Gastrocnemius medialis (tissue), 4 donors: Measurements from ENCODE around the gene TP53AIP1. TPM values are rescaled to one million over a fixed set of nuclear protein-coding genes. Genes with fewer than 3 reads are reported as not detected.

Source experiments
- ATAC-seq, 2 donors: fragments of 150-250 bp; one replicate each; pipeline ENCODE4 v1.9.1; 2016
- DNase-seq, 2 donors: peaks; one replicate each; pipeline ENCODE4 v3.0.0-alpha.2; 2019
- H3K27ac ChIP-seq, 4 donors: fragments of 200-600 bp; sonication (generic); 1 replicate in 1 of 4; 2 replicates in 3 of 4; pipeline ENCODE4 v1.5.1; 2016 to 2018; ENCODE audit warnings: mild to moderate bottlenecking in 2 of 4, moderate library complexity in 1 of 4
- H3K27me3 ChIP-seq, 3 donors: fragments of 200-600 bp; sonication (generic) in 2 of 3; 1 replicate in 1 of 3; 2 replicates in 2 of 3; pipeline versions ENCODE4 v1.5.1 to v1.6.0; 2016 to 2019; ENCODE audit warnings: mild to moderate bottlenecking in 1 of 3, moderate library complexity in 1 of 3
- H3K36me3 ChIP-seq, 2 donors: fragments of 200-600 bp; sonication (generic) in 1 of 2; one replicate each; pipeline ENCODE4 v1.5.1; 2017 to 2018
- H3K4me1 ChIP-seq, 2 donors: fragments of 200-600 bp; sonication (generic) in 1 of 2; one replicate each; pipeline ENCODE4 v1.5.1; 2016 to 2017; ENCODE audit warnings: mild to moderate bottlenecking in 2 of 2
- H3K4me3 ChIP-seq, 4 donors: fragments of 200-600 bp; sonication (generic) in 3 of 4; 1 replicate in 1 of 4; 2 replicates in 3 of 4; pipeline ENCODE4 v1.5.1; 2016 to 2019; ENCODE audit warnings: mild to moderate bottlenecking in 2 of 4
- H3K9me3 ChIP-seq, 3 donors: fragments of 200-600 bp; sonication (generic) in 2 of 3; 1 replicate in 1 of 3; 2 replicates in 2 of 3; pipeline ENCODE4 v1.5.1; 2016 to 2019
- CTCF ChIP-seq, 5 experiments: fragments of 450-650 bp in 3 of 5; fragments of 200-600 bp in 2 of 5; sonication (generic) in 2 of 5; IDR thresholded peaks in 4 of 5; conservative IDR thresholded peaks in 1 of 5; 1 replicate in 4 of 5; 2 replicates in 1 of 5; pipeline ENCODE4 v1.5.1; 2016 to 2019; ENCODE audit warnings: antibody characterized with exemption in 5 of 5, mild to moderate bottlenecking in 3 of 5, moderate library complexity in 3 of 5
- POLR2A ChIP-seq, 2 donors: fragments of 450-650 bp; IDR thresholded peaks; one replicate each; pipeline ENCODE4 v1.6.1; 2017; ENCODE audit warnings: antibody characterized with exemption in 2 of 2, mild to moderate bottlenecking in 2 of 2, moderate library complexity in 2 of 2
- in situ Hi-C, 4 donors: fragments of 200-750 bp; cut with MboI; loops; one replicate each; pipeline versions ENCODE4 v1.15.0 to v1.8.0; 2017; ENCODE audit warnings: low sequenced_read_pairs in 4 of 4
- intact Hi-C: fragments of 100-400 bp; cut with DNase I; formaldehyde crosslinking; loops from one replicate; pipeline ENCODE4 v1.15.1; 2023; ENCODE audit warnings: low total_unique reads
- total RNA-seq, 4 donors: library from RNA; depleted of rRNA; stranded (reverse); fragments of >200 nt; gene quantifications; one replicate each; pipeline versions ENCODE4 v1.1.0 to v1.2.3, GENCODE V29; 2016

TP53AIP1 gene
- total RNA-seq, 4 donors from 2014 or later = not detected

- in situ Hi-C loops = loop anchor here in 1 of 4 donors (25.0 kb wide), 1 partner anchor 102 kb away; no protein-coding TSS in a partner anchor
- intact Hi-C loops = no loop called here
- Histone ChIP-seq H3K4me1 (peaks cover 1 to 10% of the 10 kb centered on the region in 2 donors), H3K4me3 (no peak overlapping the region), H3K9me3 (no peaks in the 10 kb centered on the region), H3K27ac (no peak overlapping the region), H3K36me3 (no peaks in the 10 kb centered on the region), H3K27me3 (peaks cover 23 to 29% (median 23%) of the 10 kb centered on the region in 3 donors)
- no peak for ATAC-seq
- DNase-seq = no peak
- no peak for TF ChIP-seq CTCF (IDR thresholded peaks at IDR 0.05 in 4 of 5, conservative IDR thresholded peaks at IDR 0.05 in 1 of 5)
- TF ChIP-seq POLR2A (IDR thresholded peaks at IDR 0.05) = no peak
Observed at GRCh38 chr11:128910576-128910975, 32.1 kb downstream of the TP53AIP1 start.

GRCh38 chr11:128909438-128910125 lies 33.1 kb downstream of the TP53AIP1 start:
- Histone ChIP-seq H3K4me3 (no peak overlapping the region), H3K27ac (no peak overlapping the region), H3K4me1 (peaks cover 7 to 10% of the 10 kb centered on the region in 2 donors), H3K27me3 (peaks cover 23 to 39% (median 32%) of the 10 kb centered on the region in 3 donors), H3K36me3 (no peaks in the 10 kb centered on the region), H3K9me3 (no peaks in the 10 kb centered on the region)
- DNase-seq (no peak), ATAC-seq (no peak)
- TF ChIP-seq POLR2A (IDR thresholded peaks at IDR 0.05) (no peak), CTCF (IDR thresholded peaks at IDR 0.05 in 4 of 5, conservative IDR thresholded peaks at IDR 0.05 in 1 of 5) (no peak)
- intact Hi-C loops = no loop called here
- in situ Hi-C loops = loop anchor here in 1 of 4 donors (25.0 kb wide), 1 partner anchor 103 kb away; no protein-coding TSS in a partner anchor

- Histone ChIP-seq H3K4me1 (peaks cover 7 to 10% of the 10 kb centered on the region in 2 donors), H3K4me3 (no peak overlapping the region)
Observed at GRCh38 chr11:128908391-128909246, 34.1 kb downstream of the TP53AIP1 start.

GRCh38 chr11:128907585-128907984 lies 35.1 kb downstream of the TP53AIP1 start:
- Histone ChIP-seq H3K9me3 (no peaks in the 10 kb centered on the region), H3K4me1 (peaks cover 7 to 10% of the 10 kb centered on the region in 2 donors), H3K27ac (no peak overlapping the region), H3K4me3 (no peak overlapping the region), H3K27me3 (peaks cover 26 to 39% (median 32%) of the 10 kb centered on the region in 3 donors), H3K36me3 (no peaks in the 10 kb centered on the region)
- DNase-seq (no peak), ATAC-seq (no peak)
- intact Hi-C loops (no loop called here), in situ Hi-C loops (loop anchor here in 1 of 4 donors (25.0 kb wide), 1 partner anchor 105 kb away; no protein-coding TSS in a partner anchor)
- no peak for TF ChIP-seq POLR2A (IDR thresholded peaks at IDR 0.05)

More at GRCh38 chr11:128908391-128909246, 34.1 kb downstream of the TP53AIP1 start:
- in situ Hi-C loops (loop anchor here in 1 of 4 donors (25.0 kb wide), 1 partner anchor 104 kb away; no protein-coding TSS in a partner anchor), intact Hi-C loops (no loop called here)
- ATAC-seq (no peak), DNase-seq (peak; percentile 28 to 56)
- TF ChIP-seq POLR2A (IDR thresholded peaks at IDR 0.05) (no peak), CTCF (IDR thresholded peaks at IDR 0.05 in 4 of 5, conservative IDR thresholded peaks at IDR 0.05 in 1 of 5) (no peak)
- H3K36me3 ChIP-seq = no peaks in the 10 kb centered on the region
- H3K27ac ChIP-seq = no peak overlapping the region
- peaks cover 26 to 39% (median 32%) of the 10 kb centered on the region in 3 donors for H3K27me3 ChIP-seq
- no peaks in the 10 kb centered on the region for H3K9me3 ChIP-seq
